SH-SY5Y (cell line): ENCODE results near the gene ZNF860.

Source experiments
- GATA2 ChIP-seq: IDR thresholded peaks from 2 replicates; pipeline ENCODE4 v1.6.1; 2011; ENCODE audit warnings: mild to moderate bottlenecking, low read depth, low read length
- GATA3 ChIP-seq: IDR thresholded peaks from 2 replicates; pipeline ENCODE4 v1.6.1; 2011; ENCODE audit warnings: low read depth, mild to moderate bottlenecking, low read length, moderate library complexity

GRCh38 chr3:31967592-31967991, 14.0 kb upstream of the ZNF860 start:
- TF ChIP-seq GATA3 (no peak), GATA2 (no peak)
